Measurements from ENCODE around the gene ELMO2. TPM values are rescaled to one million over a fixed set of nuclear protein-coding genes. Genes with fewer than 3 reads are reported as not detected.

Gene ELMO2
- total RNA-seq, 2 donors from 2014 or later: 20.0 to 24.7 TPM

DNA sequence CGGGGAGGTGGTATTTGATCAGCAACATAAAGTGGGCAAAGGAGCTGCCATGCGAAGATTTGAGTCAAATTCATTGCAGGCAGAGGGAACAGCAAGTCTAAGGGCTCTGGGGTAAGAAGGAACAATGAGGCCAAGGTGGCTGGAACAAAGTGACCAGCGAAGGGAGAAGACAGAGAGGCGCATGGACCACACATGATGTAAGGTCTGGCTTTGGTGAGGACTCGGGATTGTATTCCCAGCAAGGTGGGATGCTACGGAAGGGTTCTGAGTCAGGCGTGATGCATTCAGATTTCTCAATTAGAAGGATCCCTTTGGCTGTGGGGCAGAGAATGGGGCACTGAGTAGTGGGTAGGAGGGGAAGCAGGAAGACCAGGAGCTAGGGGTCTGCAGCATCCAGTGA, 67.4 kb downstream of the ELMO2 start:
- Histone ChIP-seq H3K4me3 (no peak overlapping the region), H3K27me3 (peaks cover 6% of the 10 kb centered on the region), H3K9ac (ENCODE audit: low read depth in 2 of 2, low read length in 2 of 2) (no peak overlapping the region), H3K9me3 (no peaks in the 10 kb centered on the region), H3K4me1 (no peaks in the 10 kb centered on the region), H3K27ac (no peak overlapping the region), H3K36me3 (no peaks in the 10 kb centered on the region)
- no peak for DNase-seq
- intact Hi-C loops (cut with DNase I): no loop called here
- TF ChIP-seq, protein P1, sequence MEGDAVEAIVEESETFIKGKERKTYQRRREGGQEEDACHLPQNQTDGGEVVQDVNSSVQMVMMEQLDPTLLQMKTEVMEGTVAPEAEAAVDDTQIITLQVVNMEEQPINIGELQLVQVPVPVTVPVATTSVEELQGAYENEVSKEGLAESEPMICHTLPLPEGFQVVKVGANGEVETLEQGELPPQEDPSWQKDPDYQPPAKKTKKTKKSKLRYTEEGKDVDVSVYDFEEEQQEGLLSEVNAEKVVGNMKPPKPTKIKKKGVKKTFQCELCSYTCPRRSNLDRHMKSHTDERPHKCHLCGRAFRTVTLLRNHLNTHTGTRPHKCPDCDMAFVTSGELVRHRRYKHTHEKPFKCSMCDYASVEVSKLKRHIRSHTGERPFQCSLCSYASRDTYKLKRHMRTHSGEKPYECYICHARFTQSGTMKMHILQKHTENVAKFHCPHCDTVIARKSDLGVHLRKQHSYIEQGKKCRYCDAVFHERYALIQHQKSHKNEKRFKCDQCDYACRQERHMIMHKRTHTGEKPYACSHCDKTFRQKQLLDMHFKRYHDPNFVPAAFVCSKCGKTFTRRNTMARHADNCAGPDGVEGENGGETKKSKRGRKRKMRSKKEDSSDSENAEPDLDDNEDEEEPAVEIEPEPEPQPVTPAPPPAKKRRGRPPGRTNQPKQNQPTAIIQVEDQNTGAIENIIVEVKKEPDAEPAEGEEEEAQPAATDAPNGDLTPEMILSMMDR (IDR thresholded peaks at IDR 0.05): no peak

DNA sequence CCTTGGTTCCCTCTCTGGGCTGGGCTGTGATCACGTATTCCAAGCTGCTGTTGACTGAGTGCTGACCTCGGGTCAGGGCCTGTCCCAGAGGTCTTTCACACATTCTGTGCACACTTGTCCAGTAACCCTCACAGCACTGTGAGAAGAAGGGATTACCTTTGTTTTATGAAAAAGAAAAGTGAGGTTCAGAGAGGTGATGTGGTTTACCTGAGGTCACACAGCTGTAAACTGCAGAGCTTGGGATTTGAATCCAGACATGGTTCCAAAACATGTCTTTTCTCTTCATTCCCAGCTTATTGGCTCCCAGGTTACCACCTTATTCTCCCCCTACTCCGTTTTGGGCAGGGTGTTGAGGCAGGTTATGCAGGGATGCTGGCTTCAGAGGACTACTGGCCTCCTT, 69.7 kb downstream of the ELMO2 start:
- H3K4me1 ChIP-seq: no peaks in the 10 kb centered on the region
- no peak for DNase-seq
- TF ChIP-seq, protein P1 (IDR thresholded peaks at IDR 0.05): no peak
- no peak overlapping the region for H3K4me3 ChIP-seq
- intact Hi-C loops (cut with DNase I): no loop called here
- H3K9ac ChIP-seq (ENCODE audit: low read depth in 2 of 2, low read length in 2 of 2): no peak overlapping the region
- no peak overlapping the region for H3K27ac ChIP-seq
- no peaks in the 10 kb centered on the region for H3K9me3 ChIP-seq
- H3K36me3 ChIP-seq: no peaks in the 10 kb centered on the region
- H3K27me3 ChIP-seq: peaks cover 7% of the 10 kb centered on the region

- no peaks in the 10 kb centered on the region for H3K4me1 ChIP-seq
- H3K4me3 ChIP-seq: no peak overlapping the region
- H3K36me3 ChIP-seq: no peaks in the 10 kb centered on the region
- TF ChIP-seq, protein P1 (IDR thresholded peaks at IDR 0.05): no peak
- H3K9me3 ChIP-seq: no peaks in the 10 kb centered on the region
- intact Hi-C loops (cut with DNase I): no loop called here
- H3K9ac ChIP-seq (ENCODE audit: low read depth in 2 of 2, low read length in 2 of 2): no peak overlapping the region
- H3K27me3 ChIP-seq: peaks cover 7% of the 10 kb centered on the region
- no peak for DNase-seq
- no peak overlapping the region for H3K27ac ChIP-seq
Observed at GRCh38 chr20:46334303-46334904, 72.0 kb downstream of the ELMO2 start.

DNA sequence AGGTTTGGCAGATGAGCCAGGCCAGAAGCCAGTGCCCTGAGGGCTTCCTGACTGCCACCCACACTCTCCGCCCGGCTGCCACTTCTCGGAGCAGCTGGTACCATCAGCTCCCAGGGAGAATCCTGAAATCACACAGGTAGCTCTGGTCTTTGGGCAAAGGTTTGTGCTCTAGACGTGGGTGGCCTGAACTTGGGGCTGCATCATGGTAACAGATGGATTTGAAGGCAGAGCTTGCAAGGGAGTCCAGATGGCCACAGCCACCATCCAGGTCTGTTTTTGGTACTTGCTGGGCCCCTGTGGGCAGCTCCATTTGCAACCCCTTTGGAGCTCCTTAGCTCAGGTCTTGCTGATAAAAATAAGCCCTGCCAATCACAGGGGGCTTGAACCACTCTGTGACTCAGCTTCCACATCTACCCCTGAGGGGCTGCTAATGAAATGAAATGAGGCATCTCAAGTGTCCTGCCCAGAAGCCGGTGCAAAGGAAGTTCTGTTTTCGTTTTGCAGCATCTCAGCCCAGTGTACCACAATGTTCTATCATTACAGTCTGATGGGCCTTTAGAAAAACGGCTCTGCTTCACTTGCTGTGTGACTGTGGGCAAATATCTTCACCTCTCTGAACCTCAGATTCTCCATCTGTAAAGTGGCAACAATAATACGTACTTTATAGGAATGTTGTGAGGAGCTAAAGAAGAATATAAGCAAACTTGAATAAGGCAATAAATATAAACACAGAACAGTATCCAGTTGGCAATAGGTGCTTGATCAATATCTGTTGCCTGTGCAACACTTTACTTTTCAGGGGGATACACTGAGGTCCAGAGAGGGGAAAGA, 73.0 kb downstream of the ELMO2 start:
- intact Hi-C loops (cut with DNase I): no loop called here
- DNase-seq: no peak
- no peak overlapping the region for H3K9ac ChIP-seq (ENCODE audit: low read depth in 2 of 2, low read length in 2 of 2)
- H3K4me3 ChIP-seq: no peak overlapping the region
- no peak overlapping the region for H3K27ac ChIP-seq
- TF ChIP-seq, protein P1 (IDR thresholded peaks at IDR 0.05): no peak
- H3K36me3 ChIP-seq: no peaks in the 10 kb centered on the region
- H3K27me3 ChIP-seq: peaks cover 7% of the 10 kb centered on the region
- no peaks in the 10 kb centered on the region for H3K9me3 ChIP-seq
- no peaks in the 10 kb centered on the region for H3K4me1 ChIP-seq

DNA sequence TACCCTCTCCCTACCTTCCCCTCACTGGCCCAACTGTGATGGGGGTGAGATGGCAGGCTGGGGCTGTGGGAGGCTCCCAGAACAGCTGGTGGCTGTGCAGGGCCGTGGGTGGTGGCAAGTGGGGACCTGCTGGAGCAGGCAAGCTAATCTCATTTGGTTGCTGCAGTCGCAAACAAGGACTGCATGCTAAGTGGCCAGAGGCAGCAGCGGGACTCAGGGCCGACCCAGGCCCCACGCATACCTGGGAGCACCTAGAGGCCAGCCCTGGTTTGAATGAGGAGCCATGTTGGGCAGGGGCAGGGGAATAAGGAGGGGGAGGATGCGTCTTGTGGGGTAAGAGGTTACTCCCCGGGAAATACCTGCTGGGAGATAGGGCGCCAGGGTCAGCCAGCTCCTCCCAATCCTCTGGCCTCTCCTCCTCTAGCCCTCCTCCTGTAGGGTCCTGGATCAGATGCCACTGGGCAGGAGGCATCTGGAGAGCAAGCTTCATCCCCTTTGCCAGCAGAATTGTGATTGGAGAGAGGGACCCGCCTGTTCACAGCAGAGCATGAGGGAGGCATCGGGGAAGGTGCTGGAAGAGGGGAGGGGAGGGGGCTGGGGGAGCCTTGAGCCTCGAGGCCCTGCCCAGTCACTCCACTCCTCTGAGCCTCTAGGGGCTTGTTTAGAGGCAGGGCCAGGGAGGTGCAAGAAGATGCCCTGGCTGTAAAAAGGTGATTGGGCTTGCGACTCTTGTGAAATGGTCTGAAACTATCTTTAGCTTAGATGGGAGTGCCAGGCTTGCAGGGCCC, 73.8 kb downstream of the ELMO2 start:
- intact Hi-C loops (cut with DNase I): no loop called here
- Histone ChIP-seq H3K27me3 (peaks cover 7% of the 10 kb centered on the region), H3K9ac (ENCODE audit: low read depth in 2 of 2, low read length in 2 of 2) (no peak overlapping the region), H3K36me3 (no peaks in the 10 kb centered on the region), H3K9me3 (no peaks in the 10 kb centered on the region), H3K27ac (no peak overlapping the region), H3K4me1 (no peaks in the 10 kb centered on the region), H3K4me3 (no peak overlapping the region)
- DNase-seq: no peak
- TF ChIP-seq, protein P1 (IDR thresholded peaks at IDR 0.05): no peak
